Measurements from ENCODE around the gene GLT6D1. TPM values are rescaled to one million over a fixed set of nuclear protein-coding genes. Genes with fewer than 3 reads are reported as not detected.

Gene GLT6D1
- total RNA-seq, 2 donors from 2014 or later: not detected

DNA sequence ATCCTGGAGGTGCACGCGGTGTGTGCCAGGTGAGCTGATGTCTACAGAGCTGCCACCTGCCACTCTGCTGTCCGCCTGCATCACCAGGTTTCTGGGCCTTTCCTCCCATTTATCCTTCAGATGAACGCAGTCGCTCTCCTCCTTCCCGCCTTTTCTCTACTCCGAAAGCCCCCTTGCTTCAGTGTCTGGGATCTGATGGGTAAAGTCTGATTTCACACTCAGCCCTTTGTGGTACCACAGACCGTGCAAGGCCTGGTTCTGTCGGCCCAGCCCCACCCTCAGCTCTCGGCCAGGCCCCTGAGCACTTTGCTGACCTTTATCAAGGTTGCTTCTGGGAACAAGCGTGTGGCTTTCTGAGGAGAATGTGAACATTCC lies 32.5 kb downstream of the GLT6D1 start:
- Histone ChIP-seq H3K27ac (no peak overlapping the region), H3K9me3 (no peaks in the 10 kb centered on the region), H3K4me1 (replicated peaks) (no peaks in the 10 kb centered on the region), H3K36me3 (no peaks in the 10 kb centered on the region), H3K27me3 (replicated peaks; ENCODE audit: insufficient read depth) (no peaks in the 10 kb centered on the region), H3K4me3 (no peak overlapping the region)
- WGBS: 88% methylated on average over 11 of the region's 11 CpGs
- no peak for DNase-seq (ENCODE audit: low spot score)
- intact Hi-C loops (cut with DNase I): loop anchor here (10.0 kb wide), 2 partner anchors 358 to 518 kb away; partner anchors contain the start of gene UBAC1
- no peak for TF ChIP-seq POLR2A (IDR thresholded peaks at IDR 0.05)
- TF ChIP-seq, protein P1, sequence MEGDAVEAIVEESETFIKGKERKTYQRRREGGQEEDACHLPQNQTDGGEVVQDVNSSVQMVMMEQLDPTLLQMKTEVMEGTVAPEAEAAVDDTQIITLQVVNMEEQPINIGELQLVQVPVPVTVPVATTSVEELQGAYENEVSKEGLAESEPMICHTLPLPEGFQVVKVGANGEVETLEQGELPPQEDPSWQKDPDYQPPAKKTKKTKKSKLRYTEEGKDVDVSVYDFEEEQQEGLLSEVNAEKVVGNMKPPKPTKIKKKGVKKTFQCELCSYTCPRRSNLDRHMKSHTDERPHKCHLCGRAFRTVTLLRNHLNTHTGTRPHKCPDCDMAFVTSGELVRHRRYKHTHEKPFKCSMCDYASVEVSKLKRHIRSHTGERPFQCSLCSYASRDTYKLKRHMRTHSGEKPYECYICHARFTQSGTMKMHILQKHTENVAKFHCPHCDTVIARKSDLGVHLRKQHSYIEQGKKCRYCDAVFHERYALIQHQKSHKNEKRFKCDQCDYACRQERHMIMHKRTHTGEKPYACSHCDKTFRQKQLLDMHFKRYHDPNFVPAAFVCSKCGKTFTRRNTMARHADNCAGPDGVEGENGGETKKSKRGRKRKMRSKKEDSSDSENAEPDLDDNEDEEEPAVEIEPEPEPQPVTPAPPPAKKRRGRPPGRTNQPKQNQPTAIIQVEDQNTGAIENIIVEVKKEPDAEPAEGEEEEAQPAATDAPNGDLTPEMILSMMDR (IDR thresholded peaks at IDR 0.05): no peak
- no peak for TF ChIP-seq POLR2AphosphoS5 (IDR thresholded peaks at IDR 0.05)

DNA sequence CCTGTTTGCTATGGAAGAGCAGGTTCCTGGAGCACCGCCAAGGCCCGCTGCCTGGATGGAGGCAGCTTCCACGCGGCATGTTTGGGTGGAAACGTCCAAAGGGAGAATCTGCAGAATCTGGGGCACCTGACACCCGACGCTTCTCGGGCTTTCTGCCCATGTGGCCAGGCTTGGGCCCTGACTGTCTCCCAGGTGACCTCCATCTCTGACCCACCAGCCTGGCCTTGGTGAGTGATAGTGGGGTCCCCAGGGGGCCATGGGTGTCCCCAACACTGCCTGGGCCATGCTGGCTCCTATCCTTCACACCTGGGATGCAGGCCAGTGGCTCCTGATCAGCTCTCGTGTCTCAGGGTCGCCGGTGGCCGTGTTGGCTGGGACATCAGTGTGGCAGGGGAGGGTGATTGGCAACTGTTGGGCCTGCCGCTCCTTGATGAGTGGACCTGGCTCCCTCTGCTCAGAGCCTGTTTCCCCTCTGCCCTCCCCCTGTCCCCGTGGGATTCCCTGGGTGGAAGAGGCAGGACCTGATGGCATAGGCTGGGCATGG lies 34.0 kb downstream of the GLT6D1 start:
- no peaks in the 10 kb centered on the region for H3K4me1 ChIP-seq (replicated peaks)
- H3K36me3 ChIP-seq: no peaks in the 10 kb centered on the region
- TF ChIP-seq, protein P1 (IDR thresholded peaks at IDR 0.05): no peak
- TF ChIP-seq POLR2AphosphoS5 (IDR thresholded peaks at IDR 0.05) (no peak), POLR2A (IDR thresholded peaks at IDR 0.05) (no peak)
- H3K27ac ChIP-seq: no peak overlapping the region
- no peaks in the 10 kb centered on the region for H3K9me3 ChIP-seq
- H3K27me3 ChIP-seq (replicated peaks; ENCODE audit: insufficient read depth): no peaks in the 10 kb centered on the region
- 46% methylated on average over 14 of the region's 14 CpGs for WGBS
- intact Hi-C loops (cut with DNase I): loop anchor here (10.0 kb wide), 2 partner anchors 359 to 519 kb away; partner anchors contain the start of gene UBAC1
- H3K4me3 ChIP-seq: no peak overlapping the region
- peak; percentile 3 for DNase-seq (ENCODE audit: low spot score)

DNA sequence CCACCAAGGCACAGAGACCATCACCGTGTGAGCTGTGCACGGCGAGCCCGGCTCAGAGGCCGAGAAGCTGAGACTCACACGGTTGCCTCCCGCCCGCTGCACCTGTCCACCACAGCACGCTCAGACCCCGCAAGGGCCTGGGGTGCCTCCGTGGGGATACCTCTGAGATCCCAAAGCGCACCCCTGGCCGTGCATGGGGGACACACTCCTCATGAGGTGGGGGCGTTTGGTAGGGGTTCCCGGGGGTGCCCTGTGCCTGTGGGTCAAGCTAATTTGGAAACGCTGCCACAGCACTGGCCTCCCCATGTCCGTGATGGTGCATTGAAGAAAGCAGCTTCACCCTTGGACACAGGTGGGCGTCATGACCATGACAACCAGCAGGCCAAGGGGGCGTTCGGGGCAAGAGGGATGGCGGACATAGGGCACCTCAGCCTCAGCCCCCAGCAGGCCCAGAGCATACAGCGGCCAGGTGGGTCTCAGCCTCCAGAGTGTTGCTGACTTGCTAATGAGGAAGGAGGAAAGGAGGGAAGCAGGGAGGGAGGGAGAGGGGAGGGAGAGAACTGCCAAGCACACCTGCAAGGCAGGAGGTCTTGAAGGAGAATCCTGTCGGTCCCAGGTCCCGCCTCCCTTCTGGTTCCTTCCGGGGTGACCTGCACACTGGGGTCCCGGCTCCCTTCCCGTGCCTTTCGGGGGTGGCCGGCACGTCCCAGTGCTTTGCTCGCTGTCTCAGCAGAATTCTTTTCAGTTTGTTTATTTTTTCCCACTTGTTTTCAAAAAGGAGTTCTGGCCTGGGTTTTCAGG lies 34.7 kb downstream of the GLT6D1 start:
- H3K9me3 ChIP-seq: no peaks in the 10 kb centered on the region
- H3K27ac ChIP-seq: no peak overlapping the region
- H3K27me3 ChIP-seq (replicated peaks; ENCODE audit: insufficient read depth): no peaks in the 10 kb centered on the region
- no peaks in the 10 kb centered on the region for H3K36me3 ChIP-seq
- no peaks in the 10 kb centered on the region for H3K4me1 ChIP-seq (replicated peaks)
- 63% methylated on average over 31 of the region's 31 CpGs for WGBS
- intact Hi-C loops (cut with DNase I): loop anchor here (10.0 kb wide), 2 partner anchors 360 to 520 kb away; partner anchors contain the start of gene UBAC1
- TF ChIP-seq, protein P1 (IDR thresholded peaks at IDR 0.05): no peak
- TF ChIP-seq POLR2AphosphoS5 (IDR thresholded peaks at IDR 0.05): no peak
- no peak for TF ChIP-seq POLR2A (IDR thresholded peaks at IDR 0.05)
- no peak overlapping the region for H3K4me3 ChIP-seq
- peak; percentile 4 for DNase-seq (ENCODE audit: low spot score)

DNA sequence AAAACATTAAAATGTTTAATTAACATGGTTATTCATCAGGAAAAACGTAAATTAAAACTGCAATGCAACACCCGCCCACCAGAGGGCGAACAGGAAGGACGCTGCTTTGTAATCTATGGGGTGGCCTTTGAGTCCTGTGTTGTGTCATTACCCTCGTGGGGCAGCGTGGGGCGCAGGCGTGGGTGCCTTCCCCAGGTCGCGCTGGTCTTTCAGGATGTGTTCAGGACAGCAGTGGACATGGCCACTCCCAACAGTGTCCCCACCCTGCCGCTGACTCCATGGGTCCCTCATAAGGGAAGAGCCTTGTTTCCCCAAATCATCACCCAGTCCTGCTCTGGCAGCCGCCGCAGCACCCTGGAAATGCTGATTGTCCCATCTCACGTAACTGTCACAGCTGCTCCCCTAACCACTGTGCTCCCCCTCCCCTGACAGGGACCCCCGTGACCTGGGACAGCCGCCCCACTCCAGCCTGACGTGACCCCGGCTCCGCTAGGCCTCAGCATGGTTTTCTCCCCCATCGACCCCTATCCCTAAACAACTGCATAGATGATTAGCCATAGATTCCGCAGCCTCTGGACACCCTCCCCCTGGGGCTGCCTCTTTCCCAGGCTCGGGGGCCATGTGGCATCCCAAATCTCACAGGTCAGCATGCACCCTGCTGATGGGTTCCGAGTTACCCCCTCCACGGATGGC lies 36.4 kb downstream of the GLT6D1 start:
- Histone ChIP-seq H3K27me3 (replicated peaks; ENCODE audit: insufficient read depth) (no peaks in the 10 kb centered on the region), H3K27ac (no peak overlapping the region), H3K4me3 (no peak overlapping the region), H3K36me3 (no peaks in the 10 kb centered on the region), H3K9me3 (no peaks in the 10 kb centered on the region), H3K4me1 (replicated peaks) (no peaks in the 10 kb centered on the region)
- TF ChIP-seq, protein P1 (IDR thresholded peaks at IDR 0.05): peak; percentile 22 to 60 (median 40)
- no peak for TF ChIP-seq POLR2A (IDR thresholded peaks at IDR 0.05)
- no peak for DNase-seq (ENCODE audit: low spot score)
- WGBS: 62% methylated on average over 24 of the region's 24 CpGs
- intact Hi-C loops (cut with DNase I): loop anchor here (10.0 kb wide), 2 partner anchors 362 to 522 kb away; partner anchors contain the start of gene UBAC1
